Smooth muscle cell (in vitro differentiated cells): ENCODE measurements around the gene LEMD1. TPM values are rescaled to one million over a fixed set of nuclear protein-coding genes. Genes with fewer than 3 reads are reported as not detected.

Experiments used
- DNase-seq: peaks from one replicate; lab custom pipeline; 2025; ENCODE audit not compliant: unreplicated experiment; lab: John Stamatoyannopoulos, UW
- H2AFZ ChIP-seq: fragments of 200-600 bp; sonication (generic); 2 replicates; pipeline ENCODE4 v1.6.0; 2016; ENCODE audit warnings: antibody characterized with exemption, low read depth, mild to moderate bottlenecking
- H3F3A ChIP-seq: fragments of 200-600 bp; sonication (generic); 2 replicates; pipeline ENCODE4 v1.6.0; 2017; ENCODE audit warnings: antibody characterized with exemption, low read depth
- H3K27ac ChIP-seq: fragments of 200-600 bp; sonication (generic); 2 replicates; pipeline ENCODE4 v1.5.1; 2016; ENCODE audit warnings: low read depth, mild to moderate bottlenecking
- H3K27me3 ChIP-seq: fragments of 200-600 bp; sonication (generic); 2 replicates; pipeline ENCODE4 v1.6.1; 2016; ENCODE audit warnings: low read depth, mild to moderate bottlenecking
- H3K36me3 ChIP-seq: fragments of 200-600 bp; sonication (generic); 2 replicates; pipeline ENCODE4 v1.5.1; 2016; ENCODE audit warnings: low read depth
- H3K4me1 ChIP-seq: fragments of 200-600 bp; sonication (generic); 2 replicates; pipeline ENCODE4 v1.5.1; 2016; ENCODE audit warnings: low read depth
- H3K4me2 ChIP-seq: fragments of 200-600 bp; sonication (generic); 2 replicates; pipeline ENCODE4 v1.6.0; 2016; ENCODE audit warnings: mild to moderate bottlenecking
- H3K4me3 ChIP-seq: fragments of 200-600 bp; sonication (generic); 2 replicates; pipeline ENCODE4 v1.5.1; 2016; ENCODE audit warnings: mild to moderate bottlenecking
- H3K79me2 ChIP-seq: fragments of 200-600 bp; sonication (generic); 2 replicates; pipeline ENCODE4 v1.6.0; 2016; ENCODE audit warnings: low read depth, mild to moderate bottlenecking
- H3K9ac ChIP-seq: fragments of 200-600 bp; sonication (generic); 2 replicates; pipeline ENCODE4 v1.6.0; 2016; ENCODE audit warnings: low read depth
- H3K9me3 ChIP-seq: fragments of 200-600 bp; sonication (generic); replicated peaks from 2 replicates; pipeline ENCODE4 v1.5.1; 2016; ENCODE audit warnings: low read depth
- H4K20me1 ChIP-seq: fragments of 200-600 bp; sonication (generic); 2 replicates; pipeline ENCODE4 v1.6.0; 2016; ENCODE audit warnings: low read depth
- WGBS: methylation state at CpG from one replicate; pipeline ENCODE4 v1.1.7; 2016; ENCODE audit warnings: low lambda C conversion rate; 5-methylcytosine and 5-hydroxymethylcytosine counted together
- polyA plus RNA-seq: library from polyadenylated mRNA; unstranded; fragments of >200 nt; fragmentation: Nextera tagmentation; extraction: Ambion mirVana; gene quantifications from 2 replicates; pipeline ENCODE4 v1.2.1, GENCODE V29; 2016
- total RNA-seq: library from RNA; depleted of rRNA; stranded (reverse); fragments of >200 nt; gene quantifications from 2 replicates; pipeline ENCODE4 v1.2.3, GENCODE V29; 2014
- TF ChIP-seq, protein P1 (sequence below): fragments of 200-600 bp; sonication (generic); IDR thresholded peaks from 2 replicates; pipeline ENCODE4 v1.5.1; 2017; ENCODE audit warnings: borderline replicate concordance, mild to moderate bottlenecking, antibody characterized with exemption; ENCODE audit not compliant: insufficient read depth, poor library complexity, severe bottlenecking

LEMD1 gene
- total and polyA plus RNA-seq, 2 experiments from 2014 or later, result 5.8 to 8.0 TPM

GRCh38 chr1:205450448-205450847 is 28.6 kb upstream of the LEMD1 start:
- Histone ChIP-seq H3K36me3 (no peaks in the 10 kb centered on the region), H2AFZ (no peak overlapping the region), H3K4me3 (no peak overlapping the region), H3K79me2 (peaks cover 16% of the 10 kb centered on the region), H4K20me1 (peaks cover 12% of the 10 kb centered on the region), H3K4me2 (peak overlapping the region; percentile 97), H3K9me3 (no peaks in the 10 kb centered on the region), H3F3A (peaks cover 9% of the 10 kb centered on the region), H3K27ac (peak overlapping the region; percentile 76), H3K27me3 (peaks cover 29% of the 10 kb centered on the region), H3K9ac (peak overlapping the region; percentile 4), H3K4me1 (peaks cover 76% of the 10 kb centered on the region)
- WGBS, result 23% methylated on average over 3 of the region's 4 CpGs
- DNase-seq, result no peak
- TF ChIP-seq, protein P1, sequence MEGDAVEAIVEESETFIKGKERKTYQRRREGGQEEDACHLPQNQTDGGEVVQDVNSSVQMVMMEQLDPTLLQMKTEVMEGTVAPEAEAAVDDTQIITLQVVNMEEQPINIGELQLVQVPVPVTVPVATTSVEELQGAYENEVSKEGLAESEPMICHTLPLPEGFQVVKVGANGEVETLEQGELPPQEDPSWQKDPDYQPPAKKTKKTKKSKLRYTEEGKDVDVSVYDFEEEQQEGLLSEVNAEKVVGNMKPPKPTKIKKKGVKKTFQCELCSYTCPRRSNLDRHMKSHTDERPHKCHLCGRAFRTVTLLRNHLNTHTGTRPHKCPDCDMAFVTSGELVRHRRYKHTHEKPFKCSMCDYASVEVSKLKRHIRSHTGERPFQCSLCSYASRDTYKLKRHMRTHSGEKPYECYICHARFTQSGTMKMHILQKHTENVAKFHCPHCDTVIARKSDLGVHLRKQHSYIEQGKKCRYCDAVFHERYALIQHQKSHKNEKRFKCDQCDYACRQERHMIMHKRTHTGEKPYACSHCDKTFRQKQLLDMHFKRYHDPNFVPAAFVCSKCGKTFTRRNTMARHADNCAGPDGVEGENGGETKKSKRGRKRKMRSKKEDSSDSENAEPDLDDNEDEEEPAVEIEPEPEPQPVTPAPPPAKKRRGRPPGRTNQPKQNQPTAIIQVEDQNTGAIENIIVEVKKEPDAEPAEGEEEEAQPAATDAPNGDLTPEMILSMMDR, result no peak

- H3K4me3 ChIP-seq, result peak overlapping the region; percentile 58
Observed at GRCh38 chr1:205449750-205450443, 28.0 kb upstream of the LEMD1 start.

DNA sequence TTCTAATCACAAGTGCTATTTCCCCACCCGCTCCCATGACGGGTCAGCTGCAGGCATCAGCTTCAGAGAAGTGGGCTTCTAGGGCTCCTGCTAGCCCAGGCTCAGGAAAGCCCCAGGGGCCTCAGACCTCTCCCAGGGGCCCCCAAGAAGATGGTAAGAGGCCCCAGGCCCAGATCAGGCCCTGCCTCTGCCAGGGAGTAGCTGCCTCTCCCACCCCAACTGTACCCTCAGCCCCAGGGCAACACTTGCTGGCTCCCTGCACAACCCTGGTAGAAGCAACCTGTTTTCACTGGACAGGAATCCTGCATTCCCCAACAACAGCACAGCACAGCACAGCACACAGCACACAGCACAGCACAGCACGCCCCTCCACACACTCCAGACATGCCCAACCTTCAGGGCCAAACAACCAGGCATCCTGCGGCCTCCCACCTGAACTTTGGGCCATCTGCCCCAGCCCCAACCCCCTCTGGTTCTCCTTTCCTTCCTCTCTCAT is 27.4 kb upstream of the LEMD1 start:
- Histone ChIP-seq H4K20me1 (peaks cover 21% of the 10 kb centered on the region), H3K9me3 (no peaks in the 10 kb centered on the region), H3K9ac (peak overlapping the region; percentile 73), H3K36me3 (no peaks in the 10 kb centered on the region), H3K27me3 (peaks cover 18% of the 10 kb centered on the region), H3K27ac (peak overlapping the region; percentile 82), H2AFZ (no peak overlapping the region), H3K4me1 (peaks cover 84% of the 10 kb centered on the region), H3F3A (peaks cover 12% of the 10 kb centered on the region), H3K4me3 (peak overlapping the region; percentile 58), H3K4me2 (peak overlapping the region; percentile 97), H3K79me2 (peaks cover 16% of the 10 kb centered on the region)
- DNase-seq, result no peak
- TF ChIP-seq, protein P1, result no peak
- 42% methylated on average over 4 of the region's 4 CpGs for WGBS

More at GRCh38 chr1:205449750-205450443, 28.0 kb upstream of the LEMD1 start:
- H3K4me1 ChIP-seq, result peaks cover 82% of the 10 kb centered on the region
- peak overlapping the region; percentile 73 for H3K9ac ChIP-seq
- peaks cover 15% of the 10 kb centered on the region for H4K20me1 ChIP-seq
- peak overlapping the region; percentile 82 for H3K27ac ChIP-seq
- peak; percentile 28 for DNase-seq
- H3K4me2 ChIP-seq, result peak overlapping the region; percentile 97
- peaks cover 23% of the 10 kb centered on the region for H3K27me3 ChIP-seq
- H3K79me2 ChIP-seq, result peaks cover 16% of the 10 kb centered on the region
- TF ChIP-seq, protein P1, result no peak
- H3K9me3 ChIP-seq, result no peaks in the 10 kb centered on the region
- H3K36me3 ChIP-seq, result no peaks in the 10 kb centered on the region
- H2AFZ ChIP-seq, result no peak overlapping the region
- peaks cover 12% of the 10 kb centered on the region for H3F3A ChIP-seq
- 0% methylated on average over 8 of the region's 18 CpGs for WGBS
